Measurements from ENCODE around the gene RSBN1L. TPM values are rescaled to one million over a fixed set of nuclear protein-coding genes. Genes with fewer than 3 reads are reported as not detected.

Gene RSBN1L
- total RNA-seq, 1 donor = 21.4 TPM

DNA sequence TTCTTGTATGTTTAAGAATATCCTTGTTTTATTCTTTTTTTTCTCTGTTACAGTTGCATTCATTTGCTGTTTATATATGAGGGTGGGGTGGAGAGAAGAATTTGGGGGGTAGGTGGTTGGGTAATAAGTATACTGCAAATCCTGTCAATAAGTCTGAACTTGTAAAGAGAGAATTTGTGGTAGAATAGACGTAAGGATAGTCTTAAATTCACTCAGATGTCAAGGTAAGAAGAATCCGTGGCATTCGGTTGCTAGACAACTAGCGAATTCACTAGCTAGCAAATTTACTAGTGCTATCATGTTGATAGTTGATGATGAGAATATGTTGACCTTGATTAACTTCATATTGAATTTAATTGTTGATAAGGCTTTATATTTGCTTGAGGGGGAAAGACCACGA, 40.7 kb downstream of the RSBN1L start:
- no peak overlapping the region for H2AFZ ChIP-seq (ENCODE audit: low read length)
- TF ChIP-seq, protein P1, sequence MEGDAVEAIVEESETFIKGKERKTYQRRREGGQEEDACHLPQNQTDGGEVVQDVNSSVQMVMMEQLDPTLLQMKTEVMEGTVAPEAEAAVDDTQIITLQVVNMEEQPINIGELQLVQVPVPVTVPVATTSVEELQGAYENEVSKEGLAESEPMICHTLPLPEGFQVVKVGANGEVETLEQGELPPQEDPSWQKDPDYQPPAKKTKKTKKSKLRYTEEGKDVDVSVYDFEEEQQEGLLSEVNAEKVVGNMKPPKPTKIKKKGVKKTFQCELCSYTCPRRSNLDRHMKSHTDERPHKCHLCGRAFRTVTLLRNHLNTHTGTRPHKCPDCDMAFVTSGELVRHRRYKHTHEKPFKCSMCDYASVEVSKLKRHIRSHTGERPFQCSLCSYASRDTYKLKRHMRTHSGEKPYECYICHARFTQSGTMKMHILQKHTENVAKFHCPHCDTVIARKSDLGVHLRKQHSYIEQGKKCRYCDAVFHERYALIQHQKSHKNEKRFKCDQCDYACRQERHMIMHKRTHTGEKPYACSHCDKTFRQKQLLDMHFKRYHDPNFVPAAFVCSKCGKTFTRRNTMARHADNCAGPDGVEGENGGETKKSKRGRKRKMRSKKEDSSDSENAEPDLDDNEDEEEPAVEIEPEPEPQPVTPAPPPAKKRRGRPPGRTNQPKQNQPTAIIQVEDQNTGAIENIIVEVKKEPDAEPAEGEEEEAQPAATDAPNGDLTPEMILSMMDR (IDR thresholded peaks at IDR 0.05; ENCODE audit: extremely low read depth, low read depth, low read length) = no peak
- H3K4me1 ChIP-seq (ENCODE audit: insufficient read depth, low read length) = peaks cover 14% of the 10 kb centered on the region
- DNase-seq (ENCODE audit: insufficient read length, low spot score, missing footprints) = peak; percentile 22
- H3K27me3 ChIP-seq (ENCODE audit: insufficient read depth, low read length) = no peaks in the 10 kb centered on the region
- H3K4me3 ChIP-seq (ENCODE audit: insufficient read depth, low read length) = no peak overlapping the region
- H3K27ac ChIP-seq (ENCODE audit: low read depth, low read length) = no peak overlapping the region
- H3K9me3 ChIP-seq (ENCODE audit: low read depth, low read length) = no peaks in the 10 kb centered on the region
- no peak overlapping the region for H3K4me2 ChIP-seq (ENCODE audit: insufficient read depth, low read length)
- no peaks in the 10 kb centered on the region for H3K36me3 ChIP-seq (ENCODE audit: insufficient read depth, low read length)
- no peaks in the 10 kb centered on the region for H4K20me1 ChIP-seq (ENCODE audit: insufficient read depth, low read length)
- H3K79me2 ChIP-seq (ENCODE audit: insufficient read depth, low read length) = peaks cover 33% of the 10 kb centered on the region

DNA sequence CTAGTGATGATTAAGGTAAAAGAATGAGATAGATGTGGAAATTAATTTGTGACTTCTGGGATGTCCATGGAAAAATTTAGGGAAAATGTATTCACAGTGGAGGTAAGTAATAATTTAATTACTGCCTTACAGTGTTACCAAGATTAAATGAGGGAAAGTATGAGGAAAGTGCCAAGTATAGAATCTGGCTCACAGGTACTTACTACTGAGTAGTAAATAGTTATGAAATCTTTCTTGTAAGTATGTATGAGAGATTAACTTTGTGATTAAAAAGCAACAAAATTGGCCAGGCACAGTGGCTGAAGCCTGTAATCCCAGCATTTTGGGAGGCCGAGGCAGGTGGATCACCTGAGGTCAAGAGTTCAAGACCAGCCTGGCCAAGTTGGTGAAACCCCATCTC, 42.1 kb downstream of the RSBN1L start:
- DNase-seq (ENCODE audit: insufficient read length, low spot score, missing footprints) = no peak
- no peaks in the 10 kb centered on the region for H3K27me3 ChIP-seq (ENCODE audit: insufficient read depth, low read length)
- H3K9me3 ChIP-seq (ENCODE audit: low read depth, low read length) = no peaks in the 10 kb centered on the region
- no peaks in the 10 kb centered on the region for H4K20me1 ChIP-seq (ENCODE audit: insufficient read depth, low read length)
- peaks cover 20% of the 10 kb centered on the region for H3K79me2 ChIP-seq (ENCODE audit: insufficient read depth, low read length)
- H2AFZ ChIP-seq (ENCODE audit: low read length) = no peak overlapping the region
- TF ChIP-seq, protein P1 (IDR thresholded peaks at IDR 0.05; ENCODE audit: extremely low read depth, low read depth, low read length) = no peak
- H3K27ac ChIP-seq (ENCODE audit: low read depth, low read length) = peak overlapping the region; percentile 50
- no peaks in the 10 kb centered on the region for H3K36me3 ChIP-seq (ENCODE audit: insufficient read depth, low read length)
- H3K4me1 ChIP-seq (ENCODE audit: insufficient read depth, low read length) = peaks cover 14% of the 10 kb centered on the region
- no peak overlapping the region for H3K4me3 ChIP-seq (ENCODE audit: insufficient read depth, low read length)
- no peak overlapping the region for H3K4me2 ChIP-seq (ENCODE audit: insufficient read depth, low read length)

DNA sequence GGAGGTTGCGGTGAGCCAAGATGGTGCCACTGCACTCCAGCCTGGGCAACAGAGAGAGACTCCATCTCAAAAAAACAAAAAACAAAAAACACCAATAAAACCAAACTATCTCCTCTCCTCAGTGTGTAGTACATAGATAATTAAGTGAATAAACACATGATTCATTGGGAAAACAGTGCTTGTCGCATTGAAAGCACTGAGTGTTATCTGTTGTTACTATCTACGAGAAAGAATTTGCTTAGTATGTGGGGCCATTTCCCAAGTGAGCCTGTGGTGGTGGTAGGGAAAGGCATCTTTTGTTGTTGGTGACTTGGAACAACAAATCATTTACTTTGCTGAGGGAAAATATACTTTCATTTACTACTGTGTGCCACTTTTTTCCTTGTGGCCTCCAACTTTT, 42.6 kb downstream of the RSBN1L start:
- peak overlapping the region; percentile 50 for H3K27ac ChIP-seq (ENCODE audit: low read depth, low read length)
- H3K9me3 ChIP-seq (ENCODE audit: low read depth, low read length) = no peaks in the 10 kb centered on the region
- peak; percentile 56 for DNase-seq (ENCODE audit: insufficient read length, low spot score, missing footprints)

DNA sequence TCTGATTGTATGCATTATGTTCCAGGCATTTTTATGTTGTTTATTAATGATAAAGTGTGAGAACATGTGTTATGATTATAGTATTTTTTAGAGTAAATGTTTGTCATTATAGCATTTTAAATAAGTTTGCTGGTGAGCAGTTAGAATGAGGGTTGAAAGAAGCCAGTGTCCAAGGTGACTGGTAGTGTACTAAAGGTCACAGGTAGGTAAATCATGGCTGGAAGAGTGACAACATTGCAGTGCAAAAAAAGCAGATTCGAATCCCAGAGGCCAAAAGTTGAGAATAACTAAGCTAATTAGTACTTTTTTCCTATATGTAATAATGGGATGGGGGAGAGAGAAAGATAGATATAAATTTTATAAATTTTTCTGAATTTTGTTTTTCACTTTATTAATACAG, 44.0 kb downstream of the RSBN1L start:
- Histone ChIP-seq H4K20me1 (ENCODE audit: insufficient read depth, low read length) (no peaks in the 10 kb centered on the region), H3K9me3 (ENCODE audit: low read depth, low read length) (no peaks in the 10 kb centered on the region), H2AFZ (ENCODE audit: low read length) (no peak overlapping the region), H3K4me1 (ENCODE audit: insufficient read depth, low read length) (peaks cover 10% of the 10 kb centered on the region), H3K36me3 (ENCODE audit: insufficient read depth, low read length) (no peaks in the 10 kb centered on the region), H3K79me2 (ENCODE audit: insufficient read depth, low read length) (peaks cover 10% of the 10 kb centered on the region), H3K4me3 (ENCODE audit: insufficient read depth, low read length) (no peak overlapping the region), H3K4me2 (ENCODE audit: insufficient read depth, low read length) (no peak overlapping the region), H3K27ac (ENCODE audit: low read depth, low read length) (no peak overlapping the region), H3K27me3 (ENCODE audit: insufficient read depth, low read length) (no peaks in the 10 kb centered on the region)
- peak; percentile 26 for DNase-seq (ENCODE audit: insufficient read length, low spot score, missing footprints)
- TF ChIP-seq, protein P1 (IDR thresholded peaks at IDR 0.05; ENCODE audit: extremely low read depth, low read depth, low read length) = no peak

More for the DNA sequence above, 42.6 kb downstream of the RSBN1L start:
- TF ChIP-seq, protein P1 (IDR thresholded peaks at IDR 0.05; ENCODE audit: extremely low read depth, low read depth, low read length) = no peak
- Histone ChIP-seq H3K27me3 (ENCODE audit: insufficient read depth, low read length) (no peaks in the 10 kb centered on the region), H3K4me3 (ENCODE audit: insufficient read depth, low read length) (no peak overlapping the region), H3K4me1 (ENCODE audit: insufficient read depth, low read length) (peaks cover 14% of the 10 kb centered on the region), H3K79me2 (ENCODE audit: insufficient read depth, low read length) (peaks cover 16% of the 10 kb centered on the region), H3K4me2 (ENCODE audit: insufficient read depth, low read length) (no peak overlapping the region), H4K20me1 (ENCODE audit: insufficient read depth, low read length) (no peaks in the 10 kb centered on the region), H2AFZ (ENCODE audit: low read length) (no peak overlapping the region), H3K36me3 (ENCODE audit: insufficient read depth, low read length) (no peaks in the 10 kb centered on the region)
